Psoas muscle (tissue), 8 donors: ENCODE measurements around the gene PROK1. TPM values are rescaled to one million over a fixed set of nuclear protein-coding genes. Genes with fewer than 3 reads are reported as not detected.

Source experiments
- ATAC-seq, 4 donors: fragments of 200-7000 bp; cut with Tn5 transposase; one replicate each; pipeline ENCODE4 v1.9.1; 2020; ENCODE audit warnings: moderate library complexity in 3 of 4, mild to moderate bottlenecking in 2 of 4
- DNase-seq, 2 donors: peaks; one replicate each; pipeline ENCODE4 v3.0.0-alpha.2; 2020
- H3K27ac ChIP-seq: fragments of 200-600 bp; one replicate; pipeline ENCODE4 v1.8.0; 2022
- H3K27me3 ChIP-seq, 3 donors: fragments of 200-600 bp in 1 of 3; one replicate each; pipeline versions ENCODE4 v1.6.1 to v1.8.0; 2013 to 2022; ENCODE audit warnings: low read length in 2 of 3, mild to moderate bottlenecking in 2 of 3, moderate library complexity in 1 of 3; ENCODE audit not compliant: insufficient read depth in 3 of 3
- H3K36me3 ChIP-seq, 2 donors: fragments of 200-600 bp in 1 of 2; one replicate each; pipeline versions ENCODE4 v1.6.1 to v1.8.0; 2013 to 2022; ENCODE audit warnings: low read depth in 1 of 2, mild to moderate bottlenecking in 1 of 2, moderate library complexity in 1 of 2; ENCODE audit not compliant: insufficient read depth in 1 of 2
- H3K4me1 ChIP-seq: fragments of 200-600 bp; one replicate; pipeline ENCODE4 v1.8.0; 2022
- H3K4me3 ChIP-seq: fragments of 200-600 bp; one replicate; pipeline ENCODE4 v1.8.0; 2022; ENCODE audit warnings: mild to moderate bottlenecking
- H3K9me3 ChIP-seq: fragments of 200-600 bp; one replicate; pipeline ENCODE4 v1.8.0; 2022
- CTCF ChIP-seq: fragments of 200-600 bp; IDR thresholded peaks from one replicate; pipeline ENCODE4 v1.8.0; 2022; ENCODE audit warnings: antibody characterized with exemption
- WGBS, 3 donors: extraction: QIAGEN DNeasy Blood & Tissue Kit; methylation state at CpG; one replicate each; pipeline versions ENCODE4 v1.1.6 to v1.1.7; 2013; 5-methylcytosine and 5-hydroxymethylcytosine counted together
- intact Hi-C, 2 donors: fragments of 100-400 bp; cut with DNase I; formaldehyde crosslinking; loops; one replicate each; pipeline versions ENCODE4 v1.11.0 to v1.14.2; 2022
- polyA plus RNA-seq, 3 donors: library from polyadenylated mRNA; stranded (reverse); fragments of 200-250 nt; gene quantifications; one replicate each; pipeline ENCODE4 v1.2.3, GENCODE V29; 2013
- total RNA-seq, 4 donors: library from RNA; stranded (reverse); fragmentation: NEBNext Ultra II Directional in 2 of 4; extraction: Animal tissue kit (Norgen Biotek cat#: 25700) in 2 of 4; gene quantifications; one replicate each; pipeline versions ENCODE4 v1.2.1 to v1.2.4, GENCODE V29; 2021 to 2023
- donor health status: healthy with polysubstance abuse.
- donor health status: DM: no; HTN: no; CAD: no; lungs with moderate emphysema.
- donor health status: Bipolar disorder and iron deficiency.
- donor health status: healthy.
- donor health status: DM: yes; HTN: yes; CAD: no.
- donor health status: DM: no; HTN: no; CAD: no.
- donor health status: DM: no; HTN: no; CAD: no.
- donor health status: DM: yes; HTN: yes; CAD: no.

The PROK1 gene
- total and polyA plus RNA-seq, 7 donors: 0.15 to 15.0 (median 0.22) TPM; not detected in 1

GRCh38 chr1:110444561-110444960, 6.4 kb upstream of the PROK1 start:
- intact Hi-C loops: no loop called here
- no peaks in the 10 kb centered on the region for H3K9me3 ChIP-seq
- WGBS, 3 donors: 82 to 85% (median 84%) methylated on average over 8 of the region's 8 CpGs
- H3K27me3 ChIP-seq: no peaks in the 10 kb centered on the region
- H3K27ac ChIP-seq: no peak overlapping the region
- ATAC-seq: no peak
- no peak for DNase-seq
- no peak overlapping the region for H3K4me3 ChIP-seq
- TF ChIP-seq CTCF: no peak
- no peaks in the 10 kb centered on the region for H3K36me3 ChIP-seq
- H3K4me1 ChIP-seq: no peaks in the 10 kb centered on the region

- no peak for TF ChIP-seq CTCF
- Histone ChIP-seq H3K36me3 (no peaks in the 10 kb centered on the region), H3K27me3 (peaks cover 0 to 13% (median 3%) of the 10 kb centered on the region in 3 donors), H3K27ac (no peak overlapping the region), H3K4me3 (no peak overlapping the region), H3K4me1 (no peaks in the 10 kb centered on the region), H3K9me3 (no peaks in the 10 kb centered on the region)
- ATAC-seq (no peak), DNase-seq (no peak)
- intact Hi-C loops: no loop called here
- WGBS, 3 donors: 49 to 51% (median 50%) methylated on average over 12 of the region's 12 CpGs
Observed at GRCh38 chr1:110449661-110450651, 993 bp upstream of the PROK1 start.

GRCh38 chr1:110452330-110452729, 1.4 kb downstream of the PROK1 start:
- Histone ChIP-seq H3K36me3 (no peaks in the 10 kb centered on the region), H3K9me3 (no peaks in the 10 kb centered on the region), H3K27me3 (peaks cover 0 to 13% (median 3%) of the 10 kb centered on the region in 3 donors), H3K4me3 (no peak overlapping the region), H3K4me1 (no peaks in the 10 kb centered on the region), H3K27ac (no peak overlapping the region)
- no peak for DNase-seq
- 25 to 31% (median 27%) methylated on average over 7 of the region's 7 CpGs for WGBS, 3 donors
- ATAC-seq: no peak
- intact Hi-C loops: no loop called here
- no peak for TF ChIP-seq CTCF

- H3K27me3 ChIP-seq: peaks cover 0 to 13% (median 3%) of the 10 kb centered on the region in 3 donors
- ATAC-seq (no peak), DNase-seq (no peak)
- 91 to 97% (median 94%) methylated on average over 9 of the region's 9 CpGs for WGBS, 3 donors
- H3K9me3 ChIP-seq: no peaks in the 10 kb centered on the region
- H3K4me3 ChIP-seq: no peak overlapping the region
- H3K36me3 ChIP-seq: no peaks in the 10 kb centered on the region
- no peak overlapping the region for H3K27ac ChIP-seq
- no peak for TF ChIP-seq CTCF
- no peaks in the 10 kb centered on the region for H3K4me1 ChIP-seq
- intact Hi-C loops: no loop called here
Observed at GRCh38 chr1:110453829-110454228, 2.9 kb downstream of the PROK1 start.
